IMR-90 (cell line): ENCODE results near the gene GZMM. TPM values are rescaled to one million over a fixed set of nuclear protein-coding genes. Genes with fewer than 3 reads are reported as not detected.

ENCODE experiments used
- ATAC-seq: fragments of 200-7000 bp; cut with Tn5 transposase; 2 replicates; pipeline ENCODE4 v1.9.1; 2020; ENCODE audit warnings: low read depth, mild to moderate bottlenecking, moderate library complexity
- BruUV-seq: library from RNA; stranded (reverse); fragments of 400-500 nt; replicated peaks from 2 replicates; lab custom pipeline; 2021; lab: Mats Ljungman, UMichigan
- CTCF ChIA-PET: fragments of 300-600 bp; formaldehyde crosslinking; extraction: SDS; loops from one replicate; lab custom pipeline; 2021; ENCODE audit warnings: antibody characterized with exemption; lab: Yijun Ruan, JAX
- POLR2A ChIA-PET: fragments of 300-600 bp; sonication (Branson Sonifier 250); formaldehyde crosslinking; loops from one replicate; lab custom pipeline; 2022; ENCODE audit warnings: antibody characterized with exemption; ENCODE audit not compliant: unreplicated experiment; lab: Charles Lee
- DNase-seq: peaks from one replicate; pipeline ENCODE4 v3.0.0; 2013
- H2AFZ ChIP-seq: replicated peaks from 2 replicates; pipeline ENCODE3; 2013; ENCODE audit warnings: low read length, mild to moderate bottlenecking; ENCODE audit not compliant: poor library complexity
- H2AK5ac ChIP-seq: 2 replicates; pipeline ENCODE4 v1.6.1; 2013; ENCODE audit warnings: low read depth, low read length, inconsistent platforms
- H2AK9ac ChIP-seq: replicated peaks from 2 replicates; pipeline ENCODE3; 2013; ENCODE audit warnings: mild to moderate bottlenecking, low read depth, low read length, moderate library complexity; ENCODE audit not compliant: poor library complexity
- H2BK120ac ChIP-seq: 2 replicates; pipeline ENCODE4 v1.6.1; 2013; ENCODE audit warnings: low read depth, low read length, inconsistent platforms
- H2BK15ac ChIP-seq: 3 replicates; pipeline ENCODE4 v1.6.1; 2013; ENCODE audit warnings: low read depth, low read length, inconsistent platforms
- H2BK20ac ChIP-seq: 2 replicates; pipeline ENCODE4 v1.6.1; 2013; ENCODE audit warnings: low read depth, mild to moderate bottlenecking, inconsistent platforms, low read length, moderate library complexity
- H2BK5ac ChIP-seq: 2 replicates; pipeline ENCODE4 v1.6.1; 2013; ENCODE audit warnings: mild to moderate bottlenecking, low read depth, low read length, inconsistent platforms; ENCODE audit not compliant: poor library complexity, severe bottlenecking
- H3K14ac ChIP-seq: replicated peaks from 2 replicates; pipeline ENCODE4 v1.6.1; 2013; ENCODE audit warnings: low read depth, low read length, inconsistent platforms
- H3K18ac ChIP-seq: 2 replicates; pipeline ENCODE4 v1.6.1; 2013; ENCODE audit warnings: low read depth, low read length, control low read depth
- H3K23ac ChIP-seq: 2 replicates; pipeline ENCODE4 v1.6.1; 2013; ENCODE audit warnings: low read depth, low read length, inconsistent platforms
- H3K27ac ChIP-seq: 2 replicates; pipeline ENCODE4 v1.5.1; 2013; ENCODE audit warnings: mild to moderate bottlenecking, control low read depth, low read length; ENCODE audit not compliant: insufficient read depth
- H3K27me3 ChIP-seq: 2 replicates; pipeline ENCODE4 v1.6.1; 2013; ENCODE audit warnings: low read length; ENCODE audit not compliant: control insufficient read depth, insufficient read depth
- H3K36me3 ChIP-seq: 2 replicates; pipeline ENCODE4 v1.6.1; 2013; ENCODE audit warnings: low read length, mixed read lengths; ENCODE audit not compliant: control insufficient read depth, insufficient read depth
- H3K4ac ChIP-seq: 2 replicates; pipeline ENCODE4 v1.6.1; 2013; ENCODE audit warnings: low read depth, low read length, inconsistent platforms
- H3K4me1 ChIP-seq: 2 replicates; pipeline ENCODE4 v1.6.1; 2013; ENCODE audit warnings: low read length, mixed read lengths; ENCODE audit not compliant: control insufficient read depth, insufficient read depth
- H3K4me2 ChIP-seq: 2 replicates; pipeline ENCODE4 v1.6.1; 2013; ENCODE audit warnings: low read depth, mild to moderate bottlenecking, control low read depth, low read length, moderate library complexity
- H3K4me3 ChIP-seq: 2 replicates; pipeline ENCODE4 v1.5.1; 2013; ENCODE audit warnings: low read depth, mild to moderate bottlenecking, control low read depth, low read length, moderate library complexity; ENCODE audit not compliant: insufficient read depth
- H3K56ac ChIP-seq: 2 replicates; pipeline ENCODE4 v1.6.1; 2013; ENCODE audit warnings: low read length, inconsistent platforms; ENCODE audit not compliant: insufficient read depth; ENCODE audit errors: extremely low read depth
- H3K79me1 ChIP-seq, 2 experiments: 2 replicates each; pipeline ENCODE4 v1.6.1; 2013; ENCODE audit warnings: low read length in 2 of 2, inconsistent platforms in 1 of 2, low read depth in 1 of 2
- H3K9ac ChIP-seq: 2 replicates; pipeline ENCODE4 v1.6.1; 2013; ENCODE audit warnings: low read depth, low read length, control low read depth
- H3K9me1 ChIP-seq: 2 replicates; pipeline ENCODE4 v1.6.1; 2013; ENCODE audit warnings: low read length, inconsistent platforms; ENCODE audit not compliant: insufficient read depth
- H3K9me3 ChIP-seq: 2 replicates; pipeline ENCODE4 v1.6.1; 2013; ENCODE audit warnings: low read length; ENCODE audit not compliant: control insufficient read depth, insufficient read depth
- H4K20me1 ChIP-seq: 2 replicates; pipeline ENCODE4 v1.6.1; 2013; ENCODE audit warnings: low read length, inconsistent platforms; ENCODE audit not compliant: insufficient read depth
- H4K5ac ChIP-seq: 2 replicates; pipeline ENCODE4 v1.6.1; 2013; ENCODE audit warnings: mild to moderate bottlenecking, low read depth, low read length, control low read depth
- H4K8ac ChIP-seq, 2 experiments: 2 replicates each; pipeline ENCODE4 v1.6.1; 2013; ENCODE audit warnings: low read depth in 2 of 2, low read length in 2 of 2, control low read depth in 1 of 2, inconsistent platforms in 1 of 2
- H4K91ac ChIP-seq: 2 replicates; pipeline ENCODE4 v1.6.1; 2013; ENCODE audit warnings: low read depth, low read length, inconsistent platforms; ENCODE audit not compliant: insufficient read depth
- BHLHE40 ChIP-seq: fragments of 150-350 bp; IDR thresholded peaks from 2 replicates; pipeline ENCODE4 v1.6.1; 2016; ENCODE audit warnings: mild to moderate bottlenecking, low read depth, low read length
- CHD1 ChIP-seq: IDR thresholded peaks from 2 replicates; pipeline ENCODE4 v1.6.1; 2012; ENCODE audit warnings: low read depth, low read length, improper control_type of control experiment
- CTCF ChIP-seq: conservative IDR thresholded peaks from 2 replicates; pipeline ENCODE4 v1.5.1; 2012; ENCODE audit warnings: mild to moderate bottlenecking, low read depth, low read length, improper control_type of control experiment
- ELK1 ChIP-seq: fragments of 150-350 bp; IDR thresholded peaks from 2 replicates; pipeline ENCODE4 v1.6.1; 2016; ENCODE audit warnings: low read depth, mild to moderate bottlenecking, low read length, moderate library complexity, borderline replicate concordance
- MAZ ChIP-seq: IDR thresholded peaks from 2 replicates; pipeline ENCODE4 v1.6.1; 2012; ENCODE audit warnings: low read depth, mild to moderate bottlenecking, low read length, improper control_type of control experiment, moderate library complexity, borderline replicate concordance
- NFE2L2 ChIP-seq: fragments of 150-350 bp; IDR thresholded peaks from 2 replicates; pipeline ENCODE4 v1.6.1; 2016; ENCODE audit warnings: low read depth, mild to moderate bottlenecking, low read length
- RCOR1 ChIP-seq: IDR thresholded peaks from 2 replicates; pipeline ENCODE4 v1.6.1; 2012; ENCODE audit warnings: mild to moderate bottlenecking, low read length, improper control_type of control experiment; ENCODE audit not compliant: insufficient replicate concordance
- SMC3 ChIP-seq: fragments of 150-350 bp; IDR thresholded peaks from 2 replicates; pipeline ENCODE4 v1.6.1; 2016; ENCODE audit warnings: low read depth, mild to moderate bottlenecking, antibody characterized with exemption, low read length, moderate library complexity
- WGBS, 2 experiments: methylation state at CpG; one replicate each; pipeline versions ENCODE4 v1.1.5 to v1.1.7; 2013; ENCODE audit warnings: missing lambda C conversion rate in 2 of 2; ENCODE audit not compliant: insufficient read length in 1 of 2; ENCODE audit errors: extremely low coverage in 2 of 2; 5-methylcytosine and 5-hydroxymethylcytosine counted together
- dilution Hi-C: fragments of 300-500 bp; cut with HindIII; formaldehyde crosslinking; loops from one replicate; pipeline ENCODE4 v1.14.3; 2018; ENCODE audit warnings: low sequenced_read_pairs; ENCODE audit not compliant: unreplicated experiment
- in situ Hi-C: fragments of 300-500 bp; cut with MboI; formaldehyde crosslinking; loops from 3 replicates; pipeline ENCODE4 v1.14.3; 2019; ENCODE audit warnings: low sequenced_read_pairs, inconsistent platforms, mixed read lengths
- intact Hi-C: fragments of 100-400 bp; cut with micrococcal nuclease; formaldehyde crosslinking; loops from 2 replicates; pipeline ENCODE4 v1.10.0; 2022
- polyA plus RNA-seq, 3 experiments: library from polyadenylated mRNA; depleted of rRNA; stranded (reverse); fragments of >200 nt; gene quantifications; 2 replicates each; pipeline ENCODE4 v1.2.3, GENCODE V29; 2012; ENCODE audit warnings: low replicate concordance in 1 of 3
- total RNA-seq: library from RNA; depleted of rRNA; stranded (reverse); fragments of >200 nt; gene quantifications from 2 replicates; pipeline ENCODE4 v1.2.3, GENCODE V29; 2012
- TF ChIP-seq, protein P1 (sequence below): fragments of 150-350 bp; IDR thresholded peaks from 2 replicates; pipeline ENCODE4 v1.6.1; 2017; ENCODE audit warnings: mild to moderate bottlenecking, antibody characterized with exemption, low read length, low read depth

The GZMM gene
- total and polyA plus RNA-seq, 2 of the 4 experiments (the other 2 are of a cell fraction), result 0.24 TPM; not detected in 1

DNA sequence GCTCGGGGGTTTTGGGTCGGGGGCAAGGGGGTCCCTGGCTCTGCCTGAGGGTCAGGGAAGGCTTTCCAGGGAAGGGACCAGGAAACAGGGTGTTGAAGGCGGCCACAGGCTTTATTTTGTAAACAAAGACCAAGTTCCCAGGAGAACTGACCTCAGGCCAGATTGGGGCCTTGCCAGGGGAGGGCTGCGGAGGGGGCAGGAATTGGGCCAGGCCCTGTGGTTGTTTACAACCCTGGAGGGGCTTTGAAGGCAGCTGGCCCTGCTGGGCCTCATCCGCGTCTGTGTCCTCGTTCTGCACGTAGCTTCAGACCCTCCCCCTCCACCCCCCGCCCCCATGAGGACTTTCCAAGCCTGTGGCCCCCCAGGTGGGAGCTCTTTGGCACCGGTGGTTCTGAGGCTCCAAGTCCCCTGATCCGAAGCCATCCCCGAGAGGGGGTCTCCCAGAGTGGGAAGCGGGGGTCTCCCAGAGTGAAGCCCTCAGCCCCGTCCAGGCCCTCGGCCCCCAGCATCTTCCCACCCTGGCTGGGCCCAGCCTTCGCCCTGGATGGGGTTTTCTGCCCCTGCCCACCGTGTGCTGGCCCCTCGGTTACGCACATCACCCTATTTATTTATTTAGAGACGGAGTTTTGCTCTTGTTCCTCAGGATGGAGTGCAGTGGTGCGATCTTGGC, 15.1 kb downstream of the GZMM start:
- Histone ChIP-seq H3K79me1 (no peaks in the 10 kb centered on the region), H3K4me3 (no peak overlapping the region), H3K18ac (no peak overlapping the region; the same call in 1 of the 2 replicates), H3K4me1 (peaks cover 6% of the 10 kb centered on the region; the same call in 1 of the 2 replicates), H4K20me1 (no peaks in the 10 kb centered on the region), H2AFZ (no peak overlapping the region), H2AK5ac (no peak overlapping the region), H2BK20ac (no peak overlapping the region), H3K4ac (no peak overlapping the region), H3K36me3 (no peaks in the 10 kb centered on the region), H3K14ac (no peak overlapping the region), H2BK5ac (no peak overlapping the region), H4K8ac (no peak overlapping the region), H4K91ac (no peak overlapping the region), H3K9ac (no peak overlapping the region; the same call in 1 of the 2 replicates), H3K9me3 (no peaks in the 10 kb centered on the region), H3K27ac (no peak overlapping the region), H3K9me1 (no peaks in the 10 kb centered on the region), H2AK9ac (peak overlapping the region; percentile 5), H3K27me3 (no peaks in the 10 kb centered on the region), H4K5ac (peak overlapping the region; percentile 42; the same call in 1 of the 2 replicates), H2BK15ac (no peak overlapping the region), H3K4me2 (no peak overlapping the region; the same call in 1 of the 2 replicates), H2BK120ac (no peak overlapping the region), H3K56ac (no peak overlapping the region), H3K23ac (no peak overlapping the region)
- ATAC-seq (peak; percentile 51), DNase-seq (peak; percentile 14)
- 58% methylated on average over 4 of the region's 21 CpGs; no CpG with 5 or more reads in 1 of the 2 experiments for WGBS, 2 experiments
- no TSS peak for BruUV-seq
- ChIA-PET CTCF (no interaction called here), POLR2A (no interaction called here)
- intact Hi-C loops, result no loop called here
- in situ Hi-C loops, result no loop called here
- dilution Hi-C loops, result no loop called here
- TF ChIP-seq CTCF (no peak), NFE2L2 (no peak), ELK1 (no peak), CHD1 (no peak), SMC3 (no peak), RCOR1 (no peak), MAZ (no peak; the same call in 1 of the 2 replicates), BHLHE40 (no peak)
- TF ChIP-seq, protein P1, sequence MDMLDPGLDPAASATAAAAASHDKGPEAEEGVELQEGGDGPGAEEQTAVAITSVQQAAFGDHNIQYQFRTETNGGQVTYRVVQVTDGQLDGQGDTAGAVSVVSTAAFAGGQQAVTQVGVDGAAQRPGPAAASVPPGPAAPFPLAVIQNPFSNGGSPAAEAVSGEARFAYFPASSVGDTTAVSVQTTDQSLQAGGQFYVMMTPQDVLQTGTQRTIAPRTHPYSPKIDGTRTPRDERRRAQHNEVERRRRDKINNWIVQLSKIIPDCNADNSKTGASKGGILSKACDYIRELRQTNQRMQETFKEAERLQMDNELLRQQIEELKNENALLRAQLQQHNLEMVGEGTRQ, result no peak
